DND-41 (cell line): Measurements from ENCODE around the gene KRTCAP2.

ENCODE experiments used
- EZH2 ChIP-seq: IDR thresholded peaks from 3 replicates; pipeline ENCODE4 v1.6.1; 2012; ENCODE audit warnings: borderline replicate concordance, low read depth, mild to moderate bottlenecking, moderate library complexity, low read length, inconsistent platforms; ENCODE audit not compliant: severe bottlenecking
- TF ChIP-seq, protein P1 (sequence below): IDR thresholded peaks from 2 replicates; pipeline ENCODE4 v1.5.1; 2012; ENCODE audit warnings: borderline replicate concordance, low read length, moderate library complexity, mild to moderate bottlenecking; ENCODE audit not compliant: poor library complexity, severe bottlenecking; ENCODE audit errors: extremely low read depth

GRCh38 chr1:155141749-155142148 lies 31.4 kb downstream of the KRTCAP2 start:
- TF ChIP-seq, protein P1, sequence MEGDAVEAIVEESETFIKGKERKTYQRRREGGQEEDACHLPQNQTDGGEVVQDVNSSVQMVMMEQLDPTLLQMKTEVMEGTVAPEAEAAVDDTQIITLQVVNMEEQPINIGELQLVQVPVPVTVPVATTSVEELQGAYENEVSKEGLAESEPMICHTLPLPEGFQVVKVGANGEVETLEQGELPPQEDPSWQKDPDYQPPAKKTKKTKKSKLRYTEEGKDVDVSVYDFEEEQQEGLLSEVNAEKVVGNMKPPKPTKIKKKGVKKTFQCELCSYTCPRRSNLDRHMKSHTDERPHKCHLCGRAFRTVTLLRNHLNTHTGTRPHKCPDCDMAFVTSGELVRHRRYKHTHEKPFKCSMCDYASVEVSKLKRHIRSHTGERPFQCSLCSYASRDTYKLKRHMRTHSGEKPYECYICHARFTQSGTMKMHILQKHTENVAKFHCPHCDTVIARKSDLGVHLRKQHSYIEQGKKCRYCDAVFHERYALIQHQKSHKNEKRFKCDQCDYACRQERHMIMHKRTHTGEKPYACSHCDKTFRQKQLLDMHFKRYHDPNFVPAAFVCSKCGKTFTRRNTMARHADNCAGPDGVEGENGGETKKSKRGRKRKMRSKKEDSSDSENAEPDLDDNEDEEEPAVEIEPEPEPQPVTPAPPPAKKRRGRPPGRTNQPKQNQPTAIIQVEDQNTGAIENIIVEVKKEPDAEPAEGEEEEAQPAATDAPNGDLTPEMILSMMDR = no peak
- no peak for TF ChIP-seq EZH2
